GM19455 (cell line): ENCODE data around the gene GALNT4.

Experiments used
- ATAC-seq: cut with Tn5 transposase; IDR thresholded peaks from one replicate; pipeline ENCODE4 v1.9.1; 2021; ENCODE audit not compliant: unreplicated experiment

The GALNT4 gene

DNA sequence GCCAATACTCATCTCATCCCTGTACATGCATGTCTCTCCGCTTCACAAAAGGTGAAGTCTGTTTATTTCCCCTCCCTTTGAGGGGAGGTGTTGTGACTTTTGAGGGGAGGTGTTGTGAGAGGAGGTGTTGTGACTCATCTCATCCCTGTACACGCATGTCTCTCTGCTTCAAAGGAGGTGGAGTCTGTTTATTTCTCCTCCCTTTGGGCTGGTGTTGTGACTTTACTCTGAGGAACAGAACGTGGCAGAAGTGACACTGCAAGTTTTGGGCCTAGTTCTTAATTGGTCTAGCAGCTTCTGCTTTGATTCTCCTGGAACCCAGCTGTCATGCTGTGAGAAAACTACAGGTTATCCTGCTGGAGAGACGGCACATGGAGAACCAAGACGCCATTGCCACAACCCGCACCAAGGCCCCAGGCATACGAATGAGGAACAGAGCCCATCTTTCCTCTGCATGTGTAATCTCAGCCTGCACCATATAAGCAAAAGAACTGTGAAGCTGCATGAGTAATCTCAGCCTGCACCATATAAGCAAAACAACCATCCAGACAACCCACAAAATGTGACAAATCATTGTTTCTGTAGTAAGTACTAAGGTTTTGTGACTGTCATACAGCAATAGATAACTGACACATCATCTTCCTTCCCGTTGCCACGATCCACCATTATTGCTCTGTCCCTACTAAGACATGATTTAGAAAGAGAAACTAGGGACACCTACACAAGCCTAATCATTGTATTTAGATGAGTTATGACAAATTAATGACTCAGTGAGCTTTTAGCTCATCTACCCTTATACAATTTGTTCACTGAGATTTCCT, 30.0 kb downstream of the GALNT4 start:
- ATAC-seq, result no peak

DNA sequence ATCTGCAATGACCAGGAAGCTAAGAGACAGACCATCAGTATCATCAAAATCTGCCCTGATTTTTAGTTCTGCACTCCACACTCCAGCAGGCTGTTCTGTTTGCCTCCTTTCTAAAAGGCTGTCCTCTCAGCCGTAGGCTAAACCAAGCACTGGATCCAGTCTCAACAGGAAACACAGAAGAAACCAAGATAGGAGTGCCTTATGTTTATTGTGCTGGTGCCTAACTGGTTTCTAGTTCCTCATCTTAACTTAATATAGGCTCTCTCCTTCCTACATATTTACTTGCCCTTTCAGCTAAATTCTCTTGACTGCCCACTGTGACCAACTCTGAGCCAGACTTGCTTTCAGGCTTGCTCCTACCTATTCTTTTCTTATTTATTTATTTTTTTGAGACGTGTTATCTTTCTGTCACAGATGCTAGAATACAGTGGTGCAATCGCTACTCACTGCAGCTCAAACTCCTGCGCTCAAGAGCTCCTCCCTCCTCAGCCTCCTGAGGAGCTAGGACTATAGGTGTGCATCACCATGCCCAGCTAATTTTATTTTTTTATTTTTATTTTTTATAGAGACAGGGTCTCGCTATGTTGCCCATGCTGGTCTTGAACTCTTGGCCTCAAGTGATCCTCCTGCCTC, 30.8 kb downstream of the GALNT4 start:
- ATAC-seq, result no peak

DNA sequence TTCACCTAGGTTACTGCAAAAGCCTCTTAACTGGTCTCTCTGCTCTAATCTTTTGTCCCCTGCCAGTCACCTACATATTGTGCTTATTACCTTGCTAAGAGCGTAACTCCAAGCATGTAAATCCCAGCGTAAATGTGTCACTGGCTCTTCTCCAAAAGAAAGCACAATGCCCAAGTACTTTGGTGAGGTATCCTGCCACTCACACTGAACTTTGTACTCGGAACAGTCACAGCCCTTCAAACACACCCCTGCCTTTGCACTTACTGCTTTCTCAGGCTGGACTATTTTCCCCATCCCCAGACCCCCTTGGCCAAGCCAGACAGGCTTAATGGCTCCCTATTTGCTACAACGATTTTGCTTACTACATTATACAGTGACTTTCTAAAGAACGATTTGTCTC, 31.7 kb downstream of the GALNT4 start:
- no peak for ATAC-seq

DNA sequence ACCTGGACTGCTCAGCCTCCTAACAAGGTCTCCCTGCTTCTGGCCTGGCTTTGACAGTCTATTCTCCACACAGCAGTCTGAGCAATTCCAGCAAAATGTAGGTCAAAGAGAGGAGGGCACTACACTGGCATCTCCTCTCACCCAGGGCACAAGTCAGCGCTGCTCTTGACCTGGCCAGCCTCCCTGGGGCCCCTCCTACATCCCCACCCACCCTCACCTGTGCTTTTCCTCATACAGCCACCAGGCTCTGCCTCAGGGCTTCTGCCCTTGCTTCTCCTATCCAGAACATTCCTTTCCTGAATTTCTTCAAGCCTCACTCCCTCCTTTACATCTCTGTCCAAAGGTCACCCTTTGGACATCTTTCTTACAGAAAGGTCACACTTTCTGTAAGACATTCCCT, 33.7 kb downstream of the GALNT4 start:
- ATAC-seq, result no peak

DNA sequence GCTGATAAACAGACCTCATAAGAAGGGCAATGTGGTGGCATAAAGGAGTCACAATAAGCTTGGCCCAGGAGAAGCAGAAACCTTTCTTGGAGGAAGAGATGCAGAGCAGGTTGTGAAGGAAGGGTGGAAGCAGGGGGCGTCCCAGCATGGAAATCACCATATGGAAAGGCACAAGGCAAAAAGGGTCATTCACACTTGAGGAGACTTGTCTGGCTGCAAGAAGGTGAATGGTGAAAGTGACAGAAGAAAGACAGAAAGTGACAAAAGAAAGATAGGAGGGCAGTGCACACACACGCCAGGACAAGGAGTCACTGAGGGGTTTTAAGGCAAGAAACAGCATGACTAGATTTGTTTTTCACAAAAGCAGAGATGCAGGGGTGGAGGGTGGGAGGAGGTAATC, 38.3 kb downstream of the GALNT4 start:
- ATAC-seq, result no peak

DNA sequence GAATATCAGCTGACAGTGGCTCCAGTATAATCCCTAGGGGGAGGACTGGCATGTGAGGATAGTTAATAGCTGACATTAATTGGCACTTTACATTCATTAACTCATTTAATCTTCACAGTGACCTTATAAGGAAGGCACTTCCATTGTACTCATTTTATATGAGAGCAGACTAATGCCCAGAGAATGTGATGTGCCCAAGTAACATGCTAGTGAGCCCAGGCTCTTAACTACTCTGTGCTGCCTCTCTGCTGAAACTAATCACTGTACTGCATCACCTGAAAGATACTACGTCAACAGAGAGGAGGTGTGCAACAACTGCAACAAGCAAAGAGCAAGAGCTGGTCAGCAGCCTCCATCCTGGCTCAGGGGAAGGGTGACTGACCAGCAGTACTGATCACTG, 40.1 kb downstream of the GALNT4 start:
- no peak for ATAC-seq

DNA sequence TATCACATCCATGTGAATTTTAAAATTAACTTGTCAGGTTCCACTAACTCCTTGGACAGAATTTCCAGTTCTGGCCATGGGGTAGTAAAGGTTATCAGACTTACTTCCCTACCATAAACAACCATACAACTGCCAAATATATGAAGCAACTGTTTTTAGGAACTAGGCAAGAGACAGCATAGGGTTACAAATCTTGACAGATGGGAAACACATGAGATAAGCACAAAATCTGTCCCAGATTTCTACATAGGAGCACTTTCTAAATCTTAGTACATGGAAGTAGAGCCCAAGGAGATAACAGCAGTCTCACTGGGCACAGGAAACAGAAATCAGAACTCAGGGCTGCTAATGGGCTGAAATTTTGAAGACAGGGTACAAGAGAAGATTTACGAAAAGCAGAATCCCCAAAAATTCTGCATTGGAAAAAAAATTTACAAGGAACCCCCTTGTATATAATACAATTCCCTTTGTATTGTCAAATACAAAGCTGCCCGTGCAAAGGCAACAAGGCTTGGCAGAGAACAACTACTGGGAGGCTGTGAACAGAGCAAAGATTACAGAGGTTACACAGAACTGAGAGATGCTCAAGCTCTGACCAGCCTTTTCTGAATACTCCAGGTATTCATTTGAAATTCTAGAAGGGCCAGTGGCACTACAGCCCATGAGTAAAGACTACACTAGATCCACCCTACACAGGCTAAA, 43.2 kb downstream of the GALNT4 start:
- no peak for ATAC-seq

DNA sequence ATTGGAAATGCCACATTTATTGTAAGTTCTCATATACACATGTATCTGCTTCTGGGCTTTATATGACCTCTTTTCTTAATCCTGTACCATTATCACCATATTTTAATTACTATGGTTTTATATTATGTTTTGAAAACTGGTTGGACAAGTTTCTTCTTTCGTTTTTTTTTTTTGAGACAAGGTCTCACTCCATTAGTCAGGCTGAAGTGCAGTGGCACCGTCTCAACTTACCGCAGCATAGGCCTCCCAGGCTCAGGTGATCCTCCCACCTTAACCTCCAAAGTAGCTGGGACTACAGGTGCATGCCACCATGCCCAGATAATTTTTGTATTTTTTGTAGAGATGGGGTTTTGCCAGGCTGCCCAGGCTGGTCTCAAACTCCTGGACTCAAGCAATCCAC, 44.6 kb downstream of the GALNT4 start:
- no peak for ATAC-seq

DNA sequence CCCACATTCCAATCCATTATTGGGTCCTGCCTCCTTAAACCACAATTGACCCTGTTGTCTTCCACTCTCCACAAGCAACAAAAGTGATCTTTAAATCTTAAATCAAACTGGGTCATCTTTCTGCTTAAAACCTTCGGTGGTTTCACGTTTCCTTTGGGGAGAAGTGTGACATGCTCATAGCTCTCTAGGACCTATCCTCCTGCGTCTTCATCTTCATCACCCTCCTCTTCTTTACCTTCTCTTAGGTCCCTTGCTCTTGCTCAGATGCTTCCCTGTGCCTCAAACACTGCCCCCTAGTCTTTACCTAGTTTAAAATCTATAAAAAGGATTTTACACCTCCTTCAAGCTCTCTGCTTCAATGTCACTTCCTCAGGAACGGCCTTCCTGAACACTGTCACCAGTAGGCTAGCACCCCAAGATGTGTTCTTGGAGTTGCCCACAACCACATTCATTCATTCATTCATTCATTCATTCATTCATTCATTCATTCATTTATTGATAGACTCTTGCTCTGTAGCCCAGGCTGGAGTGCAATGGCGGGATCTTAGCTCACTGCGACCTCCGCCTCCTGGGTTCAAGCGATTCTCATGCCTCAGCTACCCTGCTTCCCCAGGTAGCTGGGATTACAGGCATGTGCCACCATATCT, 46.8 kb downstream of the GALNT4 start:
- ATAC-seq, result no peak

DNA sequence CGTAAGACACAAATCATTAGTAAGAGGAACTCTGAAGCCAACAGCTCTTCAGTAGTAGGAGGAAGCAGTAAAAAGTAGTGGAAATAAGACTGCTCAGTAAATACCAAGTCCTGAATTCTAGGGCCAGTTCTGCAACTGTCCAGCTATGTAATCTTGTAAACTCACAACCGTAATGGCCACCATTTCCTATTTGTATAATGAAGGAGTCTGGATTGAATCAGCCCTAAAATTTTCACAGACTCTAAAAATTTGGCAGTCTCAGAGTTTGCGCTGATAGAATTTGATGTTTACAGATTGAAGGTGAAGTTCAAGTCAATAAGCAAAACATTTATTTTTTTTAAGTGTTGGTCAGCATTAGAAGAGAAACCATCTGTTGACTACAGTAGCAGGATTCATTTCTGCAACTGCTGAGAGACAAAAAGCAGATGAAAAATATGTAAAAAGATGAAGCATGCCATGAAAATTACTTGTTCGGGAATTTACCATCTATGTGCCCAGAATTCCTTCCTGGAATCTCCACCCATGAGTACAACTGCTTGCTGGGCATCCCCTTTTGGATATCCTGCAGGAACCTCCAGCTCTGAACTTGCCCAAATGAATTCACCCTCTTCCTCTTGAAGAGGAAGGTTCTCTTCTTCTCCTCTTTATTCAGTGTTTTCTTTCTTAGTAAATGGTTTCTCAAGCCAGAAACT, 47.5 kb downstream of the GALNT4 start:
- ATAC-seq, result no peak

DNA sequence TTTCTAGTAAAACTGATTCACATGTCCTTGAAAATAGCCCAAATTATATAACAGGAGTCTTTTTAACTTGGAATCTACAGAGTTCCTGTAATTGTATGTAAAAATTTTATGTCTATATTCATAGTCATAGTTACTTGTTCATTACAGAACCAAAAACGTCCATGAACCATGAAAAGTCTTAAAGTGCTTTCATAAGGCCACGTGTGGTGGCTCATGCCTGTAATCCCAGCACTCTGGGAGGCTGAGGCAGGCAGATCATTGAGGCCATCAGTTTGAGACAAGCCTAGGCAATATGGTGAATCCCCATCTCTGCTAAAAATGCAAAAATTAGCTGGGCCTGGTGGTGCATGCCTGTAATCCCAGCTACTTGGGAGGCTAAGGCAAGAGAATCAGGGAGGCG, 48.4 kb downstream of the GALNT4 start:
- ATAC-seq, result no peak

DNA sequence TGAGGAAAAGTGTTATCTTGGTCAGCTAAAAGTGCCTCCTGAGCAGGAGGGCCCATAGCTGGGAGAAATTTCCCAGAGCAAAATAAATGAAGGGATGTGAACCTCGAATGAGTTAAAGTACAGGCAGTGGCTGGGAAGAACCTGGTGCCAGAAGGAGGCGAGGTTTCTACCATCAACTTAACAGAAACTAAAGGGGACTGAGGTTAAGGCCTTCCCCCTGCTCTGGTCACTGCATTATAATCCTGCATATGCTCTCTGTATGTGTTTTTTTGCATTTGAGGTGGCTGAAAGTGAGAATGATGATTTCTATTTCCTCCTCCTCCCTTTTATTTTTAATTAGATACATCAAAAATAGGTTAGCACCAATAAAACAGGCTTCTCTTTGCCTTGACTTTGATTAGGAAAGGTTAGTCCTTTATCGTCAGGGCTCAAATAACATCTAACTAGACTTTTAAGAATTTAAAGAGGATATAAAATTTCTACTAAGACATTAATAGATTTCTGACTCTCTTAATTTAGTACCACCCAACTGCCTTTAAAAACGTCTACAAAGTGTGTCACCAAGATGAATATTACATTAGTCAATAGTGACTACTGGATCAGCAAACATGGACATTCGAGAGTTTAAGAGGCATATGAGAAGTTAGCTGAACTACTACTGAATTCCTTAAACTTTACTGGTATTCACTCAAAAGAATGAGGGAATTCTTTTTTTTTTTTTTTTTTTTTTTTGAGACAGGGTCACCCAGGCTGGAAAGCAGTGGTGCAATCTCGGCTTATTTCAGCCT, 49.2 kb downstream of the GALNT4 start:
- ATAC-seq, result peak; percentile 59

DNA sequence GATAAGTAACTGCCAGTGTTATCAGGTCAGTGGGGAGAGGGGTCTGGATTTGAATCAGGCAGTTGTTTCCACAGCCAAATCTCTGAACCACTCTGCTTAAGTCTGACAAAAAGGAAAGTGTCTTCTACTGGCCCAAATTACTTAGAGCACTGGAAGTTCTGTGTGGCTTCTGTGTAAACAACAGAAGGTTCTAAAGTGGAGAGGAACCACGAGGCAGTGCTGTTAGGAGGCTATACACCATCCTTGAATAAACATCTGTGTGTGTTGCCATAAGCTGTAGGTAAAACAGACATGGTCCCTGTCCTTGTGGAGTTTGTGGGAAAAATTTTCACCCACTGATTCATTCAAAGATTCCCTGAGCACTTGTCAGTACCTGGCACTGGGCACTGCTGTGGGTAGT, 50.0 kb downstream of the GALNT4 start:
- ATAC-seq, result no peak
